H9 (cell line): ENCODE measurements around the gene PQBP1. TPM values are rescaled to one million over a fixed set of nuclear protein-coding genes. Genes with fewer than 3 reads are reported as not detected.

Source experiments
- DNase-seq: peaks from one replicate; pipeline ENCODE4 v3.0.0-alpha.2; 2017
- H2AFZ ChIP-seq: one replicate; pipeline ENCODE4 v1.6.1; 2013; ENCODE audit warnings: mild to moderate bottlenecking, low read length, control low read depth, moderate library complexity
- H2AK5ac ChIP-seq: 2 replicates; pipeline ENCODE4 v1.6.1; 2013; ENCODE audit warnings: low read length, control low read depth, mixed read lengths; ENCODE audit not compliant: insufficient read length
- H2BK120ac ChIP-seq: one replicate; pipeline ENCODE4 v1.6.1; 2013; ENCODE audit warnings: low read depth, mild to moderate bottlenecking, low read length, control low read depth, inconsistent platforms; ENCODE audit not compliant: poor library complexity, severe bottlenecking
- H2BK12ac ChIP-seq: 2 replicates; pipeline ENCODE4 v1.6.1; 2013; ENCODE audit warnings: low read length, control low read depth, mixed read lengths, low read depth; ENCODE audit not compliant: insufficient read length
- H2BK15ac ChIP-seq: 2 replicates; pipeline ENCODE4 v1.6.1; 2013; ENCODE audit warnings: low read depth, low read length, control low read depth
- H2BK20ac ChIP-seq: one replicate; pipeline ENCODE4 v1.6.1; 2013; ENCODE audit warnings: low read depth, mild to moderate bottlenecking, low read length, control low read depth, inconsistent platforms; ENCODE audit not compliant: poor library complexity, severe bottlenecking
- H2BK5ac ChIP-seq: 2 replicates; pipeline ENCODE4 v1.6.1; 2013; ENCODE audit warnings: low read length, control low read depth, mixed read lengths; ENCODE audit not compliant: insufficient read length
- H3K14ac ChIP-seq: 2 replicates; pipeline ENCODE4 v1.6.1; 2013; ENCODE audit warnings: low read length, control low read depth; ENCODE audit not compliant: insufficient read depth
- H3K18ac ChIP-seq: 2 replicates; pipeline ENCODE4 v1.6.1; 2013; ENCODE audit warnings: low read depth, mild to moderate bottlenecking, mixed read lengths, low read length, control low read depth; ENCODE audit not compliant: insufficient read length
- H3K23ac ChIP-seq: 2 replicates; pipeline ENCODE4 v1.6.1; 2013; ENCODE audit warnings: low read length, control low read depth, mixed read lengths, low read depth; ENCODE audit not compliant: insufficient read length
- H3K23me2 ChIP-seq: 2 replicates; pipeline ENCODE4 v1.6.1; 2013; ENCODE audit warnings: low read depth, mild to moderate bottlenecking, mixed read lengths, low read length, control low read depth; ENCODE audit not compliant: insufficient read length, poor library complexity, severe bottlenecking
- H3K27ac ChIP-seq: 2 replicates; pipeline ENCODE4 v1.5.1; 2013; ENCODE audit warnings: low read length, control low read depth, mixed read lengths, low read depth; ENCODE audit not compliant: insufficient read length
- H3K27me3 ChIP-seq: 2 replicates; pipeline ENCODE4 v1.6.1; 2013; ENCODE audit warnings: low read length, control low read depth, inconsistent platforms; ENCODE audit not compliant: insufficient read depth
- H3K4ac ChIP-seq: 2 replicates; pipeline ENCODE4 v1.6.1; 2013; ENCODE audit warnings: low read depth, mild to moderate bottlenecking, control low read depth, inconsistent platforms, low read length, moderate library complexity
- H3K4me1 ChIP-seq: 2 replicates; pipeline ENCODE4 v1.6.1; 2013; ENCODE audit warnings: low read length, control low read depth, inconsistent platforms; ENCODE audit not compliant: insufficient read depth
- H3K4me2 ChIP-seq: 2 replicates; pipeline ENCODE4 v1.6.1; 2013; ENCODE audit warnings: low read length, control low read depth, mixed read lengths; ENCODE audit not compliant: insufficient read length, insufficient read depth
- H3K56ac ChIP-seq: 2 replicates; pipeline ENCODE4 v1.6.1; 2013; ENCODE audit warnings: low read depth, mild to moderate bottlenecking, mixed read lengths, low read length, control low read depth; ENCODE audit not compliant: insufficient read length
- H3K79me1 ChIP-seq: 2 replicates; pipeline ENCODE4 v1.6.1; 2013; ENCODE audit warnings: low read depth, mild to moderate bottlenecking, moderate library complexity, low read length, control low read depth, inconsistent platforms; ENCODE audit not compliant: insufficient read depth, poor library complexity, severe bottlenecking
- H3K79me2 ChIP-seq: 2 replicates; pipeline ENCODE4 v1.6.1; 2013; ENCODE audit warnings: low read length, control low read depth, inconsistent platforms; ENCODE audit not compliant: insufficient read depth
- H3K9ac ChIP-seq: 2 replicates; pipeline ENCODE4 v1.6.1; 2013; ENCODE audit warnings: low read length, control low read depth, mixed read lengths; ENCODE audit not compliant: insufficient read length; ENCODE audit errors: extremely low read depth
- H3K9me3 ChIP-seq: one replicate; pipeline ENCODE4 v1.6.1; 2013; ENCODE audit warnings: low read depth, low read length, inconsistent platforms; ENCODE audit not compliant: control insufficient read depth
- H3T11ph ChIP-seq: one replicate; pipeline ENCODE4 v1.6.1; 2013; ENCODE audit warnings: mild to moderate bottlenecking, low read length, control low read depth, inconsistent platforms
- H4K20me1 ChIP-seq: one replicate; pipeline ENCODE4 v1.6.1; 2013; ENCODE audit not compliant: control insufficient read depth, insufficient read length, insufficient read depth
- H4K5ac ChIP-seq: 2 replicates; pipeline ENCODE4 v1.6.1; 2013; ENCODE audit warnings: low read depth, mild to moderate bottlenecking, mixed read lengths, low read length, control low read depth; ENCODE audit not compliant: insufficient read length
- H4K8ac ChIP-seq: replicated peaks from 2 replicates; pipeline ENCODE4 v1.6.1; 2013; ENCODE audit warnings: low read length, control low read depth, mixed read lengths, low read depth; ENCODE audit not compliant: insufficient read length
- H4K91ac ChIP-seq: 2 replicates; pipeline ENCODE4 v1.6.1; 2013; ENCODE audit warnings: low read depth, mild to moderate bottlenecking, moderate library complexity, mixed read lengths, low read length, control low read depth; ENCODE audit not compliant: insufficient read length
- H3K27ac Mint-ChIP-seq, 3 experiments: 2 replicates in 2 of 3; 3 replicates in 1 of 3; pipeline ENCODE4 v1.8.0; 2020 to 2021; ENCODE audit warnings: mixed read lengths in 3 of 3, mild to moderate bottlenecking in 1 of 3, moderate library complexity in 1 of 3
- H3K27me3 Mint-ChIP-seq: 2 replicates; pipeline ENCODE4 v1.8.0; 2021; ENCODE audit warnings: low read depth, mild to moderate bottlenecking, moderate library complexity, mixed read lengths
- H3K36me3 Mint-ChIP-seq, 3 experiments: 2 replicates in 2 of 3; 3 replicates in 1 of 3; pipeline ENCODE4 v1.8.0; 2020 to 2021; ENCODE audit warnings: low read depth in 3 of 3, mixed read lengths in 3 of 3; ENCODE audit not compliant: insufficient read depth in 1 of 3
- H3K4me1 Mint-ChIP-seq, 2 experiments: 2 replicates each; pipeline ENCODE4 v1.8.0; 2020; ENCODE audit warnings: mixed read lengths in 2 of 2
- H3K4me3 Mint-ChIP-seq, 2 experiments: 2 replicates in 1 of 2; 3 replicates in 1 of 2; pipeline ENCODE4 v1.8.0; 2020 to 2021; ENCODE audit warnings: mild to moderate bottlenecking in 2 of 2, mixed read lengths in 2 of 2, moderate library complexity in 1 of 2
- H3K9me3 Mint-ChIP-seq, 2 experiments: 2 replicates in 1 of 2; 3 replicates in 1 of 2; pipeline ENCODE4 v1.8.0; 2020; ENCODE audit warnings: mild to moderate bottlenecking in 2 of 2, mixed read lengths in 2 of 2, moderate library complexity in 1 of 2
- WGBS: extraction: QIAGEN DNeasy Blood & Tissue Kit; methylation state at CpG from one replicate; pipeline ENCODE4 v1.1.7; 2013; ENCODE audit warnings: missing lambda C conversion rate, low lambda C conversion rate, mixed read lengths; ENCODE audit not compliant: insufficient read length; ENCODE audit errors: extremely low coverage; 5-methylcytosine and 5-hydroxymethylcytosine counted together
- total RNA-seq: library from RNA; stranded (reverse); gene quantifications from 2 replicates; pipeline ENCODE4 v1.2.1, GENCODE V29; 2021
- TF ChIP-seq, protein P1 (sequence below): fragments of 200-600 bp; sonication (generic); conservative IDR thresholded peaks from 3 replicates; pipeline ENCODE4 v1.8.0; 2021; ENCODE audit warnings: antibody characterized with exemption, mild to moderate bottlenecking

Gene PQBP1
- total RNA-seq, 1 experiment from 2014 or later, result 87.9 TPM

DNA sequence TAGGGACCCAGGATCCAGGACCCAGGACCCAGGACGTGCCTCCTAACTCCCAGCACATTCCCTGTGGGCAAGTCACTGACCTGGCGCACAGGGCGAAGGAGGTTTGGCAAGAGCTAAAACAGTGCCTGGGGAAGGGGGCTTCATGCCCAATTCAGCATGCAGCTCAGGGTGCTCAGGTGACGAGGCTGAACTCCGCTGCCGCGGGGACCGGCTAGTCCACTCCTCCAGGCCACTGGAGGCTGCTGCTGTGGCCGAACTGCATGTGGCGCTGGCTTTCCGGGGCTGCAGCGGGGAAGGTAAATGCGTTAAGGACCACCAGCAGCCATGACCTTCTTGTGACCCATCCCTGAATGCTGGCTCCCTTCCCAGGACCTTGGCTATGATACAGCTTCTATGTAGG lies 26.0 kb downstream of the PQBP1 start:
- Histone ChIP-seq H3K56ac (no peak overlapping the region), H3K9me3 (no peaks in the 10 kb centered on the region), H3K79me1 (peaks cover 3% of the 10 kb centered on the region), H2BK15ac (no peak overlapping the region; the same call in 1 of the 2 replicates), H3K9ac (no peak overlapping the region), H2BK120ac (no peak overlapping the region), H2AFZ (no peak overlapping the region), H3K23me2 (peaks cover 4% of the 10 kb centered on the region), H3K4ac (no peak overlapping the region), H3K79me2 (peaks cover 10% of the 10 kb centered on the region; the same call in 1 of the 2 replicates), H3K18ac (no peak overlapping the region), H3K14ac (no peak overlapping the region), H4K5ac (no peak overlapping the region), H3T11ph (no peak overlapping the region), H4K91ac (no peak overlapping the region), H3K23ac (no peak overlapping the region), H4K8ac (no peak overlapping the region), H3K27ac (no peak overlapping the region), H3K4me1 (peaks cover 23% of the 10 kb centered on the region; the same call in 1 of the 2 replicates), H3K4me2 (no peak overlapping the region), H2BK5ac (peak overlapping the region; percentile 41), H4K20me1 (no peaks in the 10 kb centered on the region), H2AK5ac (no peak overlapping the region), H2BK12ac (no peak overlapping the region), H3K27me3 (no peaks in the 10 kb centered on the region), H2BK20ac (no peak overlapping the region)
- Mint-ChIP-seq H3K4me3 (no peak overlapping the region), H3K9me3 (peaks cover 70 to 87% of the 10 kb centered on the region in 2 experiments), H3K4me1 (peaks cover 41 to 55% of the 10 kb centered on the region in 2 experiments), H3K36me3 (peaks cover 27 to 49% (median 37%) of the 10 kb centered on the region in 3 experiments), H3K27me3 (no peaks in the 10 kb centered on the region), H3K27ac (peak overlapping the region in 2 of 3 experiments; percentile 76 to 82; a peak in 3 of 7 replicates)
- DNase-seq, result no peak
- no CpG with 5 or more reads among the region's 13 CpGs for WGBS
- TF ChIP-seq, protein P1, sequence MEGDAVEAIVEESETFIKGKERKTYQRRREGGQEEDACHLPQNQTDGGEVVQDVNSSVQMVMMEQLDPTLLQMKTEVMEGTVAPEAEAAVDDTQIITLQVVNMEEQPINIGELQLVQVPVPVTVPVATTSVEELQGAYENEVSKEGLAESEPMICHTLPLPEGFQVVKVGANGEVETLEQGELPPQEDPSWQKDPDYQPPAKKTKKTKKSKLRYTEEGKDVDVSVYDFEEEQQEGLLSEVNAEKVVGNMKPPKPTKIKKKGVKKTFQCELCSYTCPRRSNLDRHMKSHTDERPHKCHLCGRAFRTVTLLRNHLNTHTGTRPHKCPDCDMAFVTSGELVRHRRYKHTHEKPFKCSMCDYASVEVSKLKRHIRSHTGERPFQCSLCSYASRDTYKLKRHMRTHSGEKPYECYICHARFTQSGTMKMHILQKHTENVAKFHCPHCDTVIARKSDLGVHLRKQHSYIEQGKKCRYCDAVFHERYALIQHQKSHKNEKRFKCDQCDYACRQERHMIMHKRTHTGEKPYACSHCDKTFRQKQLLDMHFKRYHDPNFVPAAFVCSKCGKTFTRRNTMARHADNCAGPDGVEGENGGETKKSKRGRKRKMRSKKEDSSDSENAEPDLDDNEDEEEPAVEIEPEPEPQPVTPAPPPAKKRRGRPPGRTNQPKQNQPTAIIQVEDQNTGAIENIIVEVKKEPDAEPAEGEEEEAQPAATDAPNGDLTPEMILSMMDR, result no peak
